HG02759 (cell line): ENCODE data around the gene HAGHL.
"Not testable (repeated sequence)": the region's sequence is repeated elsewhere in the genome, so short reads cannot be mapped to it uniquely, and the experiment has no call there.

Source experiments
- ATAC-seq: cut with Tn5 transposase; IDR thresholded peaks from one replicate; pipeline ENCODE4 v1.9.1; 2021; ENCODE audit warnings: mild to moderate bottlenecking, moderate library complexity; ENCODE audit not compliant: unreplicated experiment

Gene HAGHL

DNA sequence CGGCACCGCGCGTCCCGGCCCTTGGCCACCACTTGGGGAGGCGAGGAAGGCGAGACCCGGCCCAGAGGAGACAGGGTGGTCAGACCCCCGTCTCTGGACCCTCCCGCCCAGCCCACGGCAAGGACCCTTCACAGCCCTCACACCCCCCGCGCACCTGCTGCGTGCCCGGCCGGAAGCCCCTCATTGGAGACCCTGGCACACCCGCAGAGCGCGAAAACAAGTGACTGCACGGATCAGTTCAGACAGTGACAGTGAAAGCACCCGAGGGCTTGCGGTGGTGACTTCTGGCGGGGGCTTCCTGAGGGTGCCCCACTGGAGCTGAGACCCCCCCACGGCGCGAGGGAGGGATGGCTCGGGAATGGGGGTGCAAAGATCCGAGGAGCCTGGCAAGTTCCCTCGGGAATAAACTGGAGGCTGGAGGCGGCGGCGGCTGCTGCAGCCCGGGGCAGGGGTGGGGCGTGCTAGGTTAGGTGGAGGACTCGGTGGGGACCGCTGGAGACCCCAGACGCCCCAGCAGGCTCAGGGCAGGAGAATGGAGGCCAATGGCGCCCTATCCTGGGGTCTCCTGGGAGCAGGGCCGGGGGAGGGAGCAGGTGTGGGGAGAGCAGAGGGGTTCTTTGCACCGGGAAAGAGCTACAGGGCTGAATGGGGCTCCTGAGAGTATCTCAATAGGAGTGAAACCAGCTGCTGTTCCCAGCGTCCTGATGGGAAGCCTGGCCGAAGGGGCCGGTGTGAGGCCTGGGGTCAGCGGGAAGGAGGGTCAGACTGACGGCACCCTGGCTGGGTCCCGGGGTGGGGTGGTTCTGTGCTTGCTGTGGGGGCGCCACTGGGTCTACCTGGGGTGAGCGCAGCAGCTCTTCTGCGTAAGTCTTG lies 20.5 kb upstream of the HAGHL start:
- ATAC-seq = no peak

DNA sequence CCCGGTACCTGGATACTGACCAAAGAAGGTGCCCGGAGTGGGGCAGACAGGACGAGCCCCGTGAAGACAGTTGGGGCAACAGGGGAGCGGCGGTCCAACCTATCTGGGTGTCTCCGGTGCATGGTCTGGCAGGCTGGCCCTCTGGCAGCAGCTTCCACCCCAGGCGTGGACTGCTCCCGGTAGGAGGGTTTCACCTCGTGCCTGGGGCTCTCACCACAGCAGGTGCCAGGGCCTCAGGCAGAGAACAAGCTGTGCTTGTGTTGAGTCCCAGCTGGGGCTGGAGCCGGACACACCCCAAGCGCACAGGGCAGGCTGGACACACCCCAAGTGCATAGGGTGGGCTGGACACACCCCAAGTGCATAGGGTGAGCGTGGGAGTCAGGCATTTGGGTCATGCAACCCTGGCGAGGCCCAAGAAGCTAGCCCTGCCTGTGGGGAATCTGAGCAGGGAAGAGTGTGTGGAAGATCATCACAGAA lies 19.8 kb upstream of the HAGHL start:
- ATAC-seq = no peak

DNA sequence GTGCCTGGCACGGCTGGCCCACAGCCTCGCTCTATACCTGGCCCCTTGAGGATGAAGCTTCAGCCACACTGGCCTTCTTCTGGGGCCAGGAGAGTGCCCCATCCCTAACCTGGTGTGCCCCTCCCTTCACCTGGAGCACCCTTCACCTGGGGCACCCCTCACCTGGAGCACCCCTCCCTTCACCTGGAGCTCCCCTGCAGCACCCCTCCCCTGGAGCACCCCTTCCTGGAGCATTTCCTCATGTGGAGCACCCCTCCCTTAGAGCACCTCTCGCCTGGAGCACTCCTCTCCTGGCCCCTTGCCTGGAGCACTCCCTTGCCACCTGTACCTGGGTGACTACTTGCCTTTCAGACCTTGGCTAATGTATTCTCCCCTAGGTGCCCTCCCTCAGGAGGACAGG lies 18.9 kb upstream of the HAGHL start:
- ATAC-seq = no peak

DNA sequence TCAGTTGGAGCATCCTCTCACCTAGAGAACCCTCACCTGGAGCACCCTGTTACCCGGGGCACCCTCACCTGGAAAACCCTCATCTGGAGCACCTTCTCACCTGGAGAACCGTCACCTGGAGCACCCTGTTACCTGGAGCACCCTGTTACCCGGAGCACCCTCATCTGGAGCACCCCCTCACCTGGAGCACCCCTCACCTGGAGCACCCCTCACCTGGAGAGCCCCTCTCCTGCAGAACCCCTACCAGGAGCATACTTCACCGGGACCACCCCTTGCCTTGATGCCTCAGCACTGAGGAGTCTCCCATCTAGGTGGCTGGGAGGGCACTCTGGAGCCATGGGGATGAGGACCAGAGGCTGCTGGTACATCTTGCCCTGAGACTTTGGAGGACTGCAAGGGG lies 17.9 kb upstream of the HAGHL start:
- ATAC-seq = no peak

DNA sequence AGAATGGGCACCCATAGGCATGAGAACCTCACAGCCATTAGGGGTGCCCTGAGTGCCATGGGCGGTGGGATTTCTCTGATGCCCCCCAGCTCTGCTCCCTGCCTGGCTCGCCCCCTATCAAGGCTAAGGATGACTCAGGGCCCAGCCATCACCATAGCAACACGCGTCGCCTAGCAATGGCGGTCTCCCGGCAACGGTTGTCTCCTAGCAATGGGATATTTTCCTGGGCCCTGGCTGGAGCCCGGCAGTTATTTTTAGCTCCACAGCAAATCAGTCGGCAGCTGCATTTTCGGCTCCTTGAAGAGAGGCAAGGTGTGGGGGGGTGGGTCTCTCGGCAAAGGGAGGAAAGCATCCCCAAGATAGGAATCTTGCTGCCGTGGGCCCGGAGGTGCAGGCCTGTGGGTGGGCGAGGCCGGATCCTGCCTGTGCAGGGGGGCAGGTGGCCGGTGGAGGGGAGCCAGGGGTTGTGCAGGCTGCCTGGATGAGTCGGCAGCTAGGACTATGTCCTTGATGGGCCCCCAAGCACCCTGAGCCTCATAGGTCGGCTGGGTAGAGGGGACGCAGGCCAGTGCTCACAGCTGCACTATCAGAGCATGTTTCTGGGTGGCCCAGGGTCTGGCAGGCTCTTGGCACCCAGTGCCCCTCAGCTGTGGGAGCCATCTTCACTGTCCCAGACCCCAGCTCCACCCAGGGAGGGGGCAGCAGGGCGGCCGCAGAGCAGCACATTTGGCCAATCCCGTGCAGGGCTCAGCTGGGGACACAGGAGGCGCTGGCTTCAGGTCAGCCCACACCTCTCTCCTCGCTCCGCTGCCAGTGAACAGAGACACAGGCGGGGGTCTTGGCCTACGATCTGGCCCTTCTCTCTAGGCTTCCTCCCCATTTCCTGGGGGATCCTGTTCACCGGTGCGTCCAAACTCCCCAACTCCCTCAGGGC lies 17.1 kb upstream of the HAGHL start:
- no peak for ATAC-seq

DNA sequence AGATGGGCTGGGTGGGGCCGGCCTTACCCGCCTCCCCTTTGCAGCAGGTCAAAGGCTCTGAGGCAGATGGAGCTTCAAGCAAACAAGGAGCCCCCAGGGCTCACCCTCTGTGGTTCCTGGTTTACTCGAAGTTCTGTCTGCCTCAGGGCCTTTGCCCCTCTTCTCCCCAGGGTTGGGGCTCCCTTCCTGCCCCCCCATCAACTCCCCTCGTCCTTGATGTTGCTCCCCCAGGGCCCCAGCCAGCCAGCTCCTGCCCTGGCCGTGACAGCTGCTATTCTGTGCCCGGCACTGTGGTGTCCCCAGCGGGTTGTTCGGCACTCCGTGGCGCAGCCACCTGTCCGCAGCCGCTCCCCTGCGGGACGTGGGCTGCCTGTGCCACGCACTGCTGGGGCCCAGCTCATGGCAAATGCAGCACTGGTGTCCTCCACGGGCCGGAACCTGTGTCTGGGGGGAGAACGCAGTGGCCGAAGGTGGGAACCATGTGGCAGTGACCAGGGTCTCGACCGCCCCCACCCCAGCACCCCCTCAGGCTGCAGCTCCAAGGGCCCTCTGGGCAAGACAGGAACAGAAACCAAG lies 16.3 kb upstream of the HAGHL start:
- ATAC-seq = no peak

DNA sequence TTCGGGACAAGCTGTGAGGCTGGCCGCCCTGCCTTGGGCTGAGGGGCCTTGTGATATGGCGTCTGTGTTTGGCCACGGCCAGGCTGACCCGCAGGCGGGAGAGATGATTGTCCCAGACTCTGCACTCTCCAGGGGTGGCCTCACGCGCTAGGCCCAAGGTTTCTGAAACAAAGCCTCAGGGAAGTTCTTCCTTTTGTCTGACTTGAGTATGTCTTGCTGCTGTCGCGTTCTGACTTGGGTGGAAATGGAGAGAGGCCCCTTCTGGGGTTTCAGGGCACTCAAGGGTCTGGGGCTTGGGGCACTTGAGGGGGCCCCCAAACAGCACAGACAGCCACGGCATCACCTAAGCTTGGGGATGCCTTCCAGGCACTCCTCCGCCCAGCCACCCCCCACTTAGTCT lies 15.8 kb upstream of the HAGHL start:
- no peak for ATAC-seq

DNA sequence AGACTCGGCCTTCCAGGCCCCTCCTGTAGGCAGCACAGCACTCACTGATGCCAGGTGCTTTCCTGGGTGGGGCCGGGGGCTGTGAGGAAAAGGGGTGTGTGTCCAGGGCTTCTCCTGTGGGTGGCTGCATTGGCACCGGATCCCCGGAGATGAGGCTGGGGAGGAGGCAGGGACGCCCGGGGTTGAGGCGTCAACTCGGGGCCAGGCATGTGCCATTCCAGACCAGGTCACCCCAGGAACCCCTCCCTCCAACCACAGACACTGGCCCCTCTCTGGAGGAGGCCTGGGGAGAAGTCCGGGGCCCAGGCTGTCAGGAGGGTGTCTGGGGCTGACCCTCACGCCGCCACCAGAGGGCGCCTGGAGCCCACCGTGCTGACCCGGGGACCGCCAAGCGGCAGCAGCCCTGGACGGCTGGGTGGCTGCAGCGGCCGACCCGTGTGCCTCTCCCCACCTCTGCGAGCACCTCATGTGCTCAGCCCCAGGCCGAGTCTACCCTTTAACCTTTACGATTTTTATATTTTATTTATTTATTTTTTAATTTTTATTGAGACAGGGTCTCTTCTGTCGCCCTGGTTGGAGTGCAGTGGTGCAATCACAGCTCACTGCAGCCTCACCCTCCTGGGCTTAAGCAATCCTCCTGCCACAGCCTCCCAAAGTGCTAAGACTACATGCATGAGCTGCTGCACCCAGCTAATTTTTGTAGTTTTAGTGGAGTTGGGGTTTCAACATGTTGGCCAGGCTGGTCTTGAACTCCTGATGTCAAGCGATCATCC lies 15.2 kb upstream of the HAGHL start:
- no peak for ATAC-seq

DNA sequence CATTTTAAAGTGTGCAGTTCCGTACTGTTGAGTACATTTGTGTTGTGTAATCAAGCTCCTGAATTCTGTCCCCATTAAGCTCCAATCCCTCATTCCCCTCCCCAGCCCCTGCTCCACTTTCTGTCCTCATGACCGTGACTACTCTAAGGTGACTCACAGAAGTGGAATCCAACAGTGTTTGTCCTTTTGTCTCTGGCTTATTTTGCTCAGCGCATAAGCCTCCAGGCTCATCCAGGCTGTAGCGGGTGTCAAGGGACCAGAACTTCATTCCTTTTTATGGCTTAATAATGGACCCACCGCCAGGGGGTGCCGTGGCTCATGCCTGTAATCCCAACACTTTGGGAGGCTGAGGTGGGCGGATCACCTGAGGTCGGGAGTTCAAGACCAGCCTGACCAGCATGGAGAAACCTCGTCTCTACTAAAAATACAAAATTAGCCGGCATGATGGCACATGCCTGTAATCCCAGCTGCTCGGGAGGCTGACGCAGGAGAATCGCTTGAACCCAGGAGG lies 14.1 kb upstream of the HAGHL start:
- not testable (repeated sequence) for ATAC-seq

DNA sequence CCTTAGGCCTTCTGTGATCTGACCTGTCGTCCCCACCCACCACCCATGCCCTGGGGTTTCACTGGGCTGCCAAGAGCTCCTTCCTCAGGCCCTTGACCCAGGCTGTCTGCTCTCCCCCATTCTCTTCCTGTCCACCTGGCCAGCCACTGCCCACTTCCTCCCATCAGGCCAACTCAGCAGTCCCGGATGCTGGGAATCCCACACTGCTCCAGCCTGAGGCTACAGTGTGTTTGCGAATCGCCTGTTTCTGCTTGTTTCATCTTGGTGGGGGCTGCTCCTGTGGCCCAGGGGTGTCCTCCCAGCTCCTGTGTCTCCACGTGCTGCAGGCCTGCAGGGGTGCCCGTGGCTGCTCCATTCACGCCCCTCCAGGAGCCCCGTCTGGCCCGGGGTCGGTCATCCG lies 12.8 kb upstream of the HAGHL start:
- ATAC-seq = no peak

DNA sequence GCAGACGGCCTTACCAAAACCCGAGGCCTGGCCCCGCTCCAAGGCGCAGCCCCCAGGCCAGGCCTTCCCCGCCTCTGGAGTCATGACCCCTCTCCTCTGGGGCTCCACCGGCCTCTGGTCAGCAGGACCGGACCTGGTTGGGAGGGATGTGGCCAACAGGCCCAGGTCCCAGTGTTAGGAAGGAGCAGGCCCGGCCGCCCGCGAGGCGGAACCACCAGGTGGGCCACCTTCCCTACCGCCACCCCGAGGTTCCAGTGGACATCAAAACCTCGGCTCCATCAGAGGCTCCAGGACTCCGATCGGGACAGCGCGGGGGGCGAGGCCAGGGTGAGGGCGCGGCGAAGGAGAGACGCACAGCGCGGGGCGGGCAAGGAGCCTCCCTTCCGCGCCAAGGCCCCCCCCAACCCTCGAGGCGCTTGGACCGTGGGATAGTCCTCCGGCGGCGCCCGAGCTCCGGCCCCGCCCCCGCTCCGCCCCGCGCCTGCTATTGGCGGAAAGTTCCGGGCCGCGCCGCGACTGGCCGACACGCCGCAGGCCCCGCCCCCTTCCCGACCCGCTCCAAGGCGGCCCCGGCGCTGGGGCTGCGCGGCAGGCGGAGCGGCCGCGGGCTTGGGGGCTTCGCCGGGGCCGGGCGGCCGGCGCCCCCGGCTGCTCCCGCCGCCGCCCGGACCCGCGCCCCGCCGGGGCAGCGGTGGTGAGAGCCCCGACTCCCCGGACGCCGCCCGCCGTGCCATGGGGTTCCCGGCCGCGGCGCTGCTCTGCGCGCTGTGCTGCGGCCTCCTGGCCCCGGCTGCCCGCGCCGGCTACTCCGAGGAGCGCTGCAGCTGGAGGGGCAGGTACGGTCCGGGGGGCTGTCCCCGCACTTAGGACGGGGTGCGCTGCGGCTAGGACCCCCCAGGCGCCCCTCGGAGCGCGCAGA lies 12.1 kb upstream of the HAGHL start, which contains the start of gene METRN:
TSS of gene METRN (plus strand) at position 561 of the 919 bp plus-strand sequence. CDS start at position 733, 172 bp downstream.
- ATAC-seq = peak; percentile 84

DNA sequence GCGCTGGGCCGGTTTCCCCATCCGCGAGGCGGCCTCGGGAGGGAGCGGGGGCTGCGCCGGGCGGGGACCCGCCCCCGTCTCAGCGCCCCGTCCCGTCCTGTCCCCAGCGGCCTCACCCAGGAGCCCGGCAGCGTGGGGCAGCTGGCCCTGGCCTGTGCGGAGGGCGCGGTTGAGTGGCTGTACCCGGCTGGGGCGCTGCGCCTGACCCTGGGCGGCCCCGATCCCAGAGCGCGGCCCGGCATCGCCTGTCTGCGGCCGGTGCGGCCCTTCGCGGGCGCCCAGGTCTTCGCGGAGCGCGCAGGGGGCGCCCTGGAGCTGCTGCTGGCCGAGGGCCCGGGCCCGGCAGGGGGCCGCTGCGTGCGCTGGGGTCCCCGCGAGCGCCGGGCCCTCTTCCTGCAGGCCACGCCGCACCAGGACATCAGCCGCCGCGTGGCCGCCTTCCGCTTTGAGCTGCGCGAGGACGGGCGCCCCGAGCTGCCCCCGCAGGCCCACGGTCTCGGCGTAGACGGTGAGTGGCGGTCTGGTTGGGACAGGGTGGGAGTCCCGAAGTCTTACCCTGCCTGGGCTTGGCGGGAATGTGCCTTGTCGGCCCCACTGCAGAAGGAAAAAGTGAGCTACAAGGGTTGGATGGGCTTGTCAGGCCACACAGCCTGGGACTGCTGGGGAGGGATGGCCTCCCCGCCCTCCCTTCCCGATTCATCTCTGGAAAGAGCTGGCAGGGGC lies 11.3 kb upstream of the HAGHL start:
- ATAC-seq = peak; percentile 12

DNA sequence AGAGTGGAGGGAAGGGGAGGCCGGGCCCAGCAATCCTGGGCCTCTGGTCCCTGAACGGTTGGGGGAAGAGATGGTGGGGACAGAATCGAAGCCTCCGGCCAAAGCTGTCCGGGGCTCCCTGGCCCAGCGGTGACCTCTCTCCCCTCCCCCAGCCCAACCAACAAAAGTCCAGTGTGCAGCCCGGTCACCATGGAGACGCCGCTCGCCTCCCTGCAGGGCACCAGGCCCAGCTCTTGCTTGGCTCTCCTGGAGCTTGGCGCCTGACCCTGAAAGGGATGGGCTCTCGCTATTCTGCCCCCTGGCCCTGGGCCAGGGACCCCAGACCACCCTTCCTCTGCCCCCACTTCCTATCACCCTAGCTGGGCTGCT lies 10.7 kb upstream of the HAGHL start:
- no peak for ATAC-seq

DNA sequence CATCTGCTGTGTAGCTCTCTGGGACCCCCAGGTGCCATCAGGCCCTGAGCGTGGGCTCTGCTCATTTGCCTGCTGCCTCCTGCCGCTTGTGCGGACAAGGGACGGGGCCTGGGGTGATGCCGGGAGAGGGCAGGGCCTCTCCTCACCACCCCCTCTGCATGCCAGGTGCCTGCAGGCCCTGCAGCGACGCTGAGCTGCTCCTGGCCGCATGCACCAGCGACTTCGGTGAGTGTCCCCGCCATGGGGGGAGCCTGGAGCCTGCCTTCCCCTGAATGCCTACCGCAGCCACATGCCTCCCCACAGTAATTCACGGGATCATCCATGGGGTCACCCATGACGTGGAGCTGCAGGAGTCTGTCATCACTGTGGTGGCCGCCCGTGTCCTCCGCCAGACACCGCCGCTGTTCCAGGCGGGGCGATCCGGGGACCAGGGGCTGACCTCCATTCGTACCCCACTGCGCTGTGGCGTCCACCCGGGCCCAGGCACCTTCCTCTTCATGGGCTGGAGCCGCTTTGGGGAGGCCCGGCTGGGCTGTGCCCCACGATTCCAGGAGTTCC lies 10.1 kb upstream of the HAGHL start:
- no peak for ATAC-seq

DNA sequence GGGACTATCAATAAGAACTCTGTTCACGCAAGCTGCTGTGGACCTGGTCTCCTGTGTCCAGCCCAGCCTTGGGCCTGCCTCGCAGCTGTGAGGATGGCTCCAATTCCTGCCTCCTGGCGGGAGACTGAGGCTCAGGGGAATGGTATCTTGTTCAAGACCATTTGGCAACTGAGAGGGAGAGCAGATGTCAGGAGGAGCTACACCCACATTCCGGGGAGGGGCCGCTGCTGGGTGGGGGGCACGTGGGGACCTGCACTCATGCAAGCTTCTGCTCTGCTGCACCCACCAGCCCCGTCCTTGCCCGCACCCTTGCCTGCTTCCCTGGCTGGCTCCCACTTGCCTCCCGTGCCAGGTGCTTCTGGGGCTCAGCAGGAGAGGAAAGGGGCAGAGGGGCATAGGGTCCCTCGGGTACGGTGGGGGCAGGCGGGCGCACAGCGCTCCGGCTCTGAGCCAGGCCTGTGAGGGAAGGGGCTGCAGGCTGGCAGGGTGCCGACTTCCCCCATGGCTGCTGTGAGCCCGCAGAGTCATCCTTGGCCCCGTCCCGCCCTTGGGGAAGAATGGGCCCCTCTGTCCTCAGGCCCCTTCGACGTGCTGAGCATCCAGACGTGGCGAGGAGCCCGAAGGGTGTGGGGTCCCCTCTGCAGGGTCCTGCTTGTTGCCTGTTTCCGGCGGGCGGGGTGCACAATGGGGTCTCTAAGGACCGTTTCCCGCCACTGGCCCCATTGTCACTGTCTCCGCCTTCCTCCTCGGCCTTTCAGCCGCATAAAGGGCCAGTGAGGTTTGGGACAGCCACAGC lies 9.3 kb upstream of the HAGHL start:
- ATAC-seq = no peak

DNA sequence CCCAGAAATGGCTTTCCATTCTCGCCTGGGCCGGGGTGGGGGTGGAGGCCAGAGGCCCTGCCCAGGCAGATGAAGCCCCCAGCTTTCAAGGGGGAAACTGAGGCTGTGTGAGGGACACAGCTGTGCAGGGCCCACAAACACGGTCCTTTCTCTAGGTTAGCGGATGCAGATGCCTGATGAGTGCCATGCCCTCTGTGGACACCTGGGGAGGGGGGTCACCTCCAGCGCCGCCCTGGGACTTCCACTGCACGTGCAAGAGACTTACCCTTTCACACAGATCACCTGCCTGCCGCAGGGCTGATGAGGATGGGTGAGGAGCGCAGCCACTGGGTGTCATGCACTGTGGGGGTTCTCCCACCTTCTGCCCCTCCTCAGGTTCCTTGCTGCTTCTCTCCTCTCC lies 8.5 kb upstream of the HAGHL start:
- no peak for ATAC-seq

DNA sequence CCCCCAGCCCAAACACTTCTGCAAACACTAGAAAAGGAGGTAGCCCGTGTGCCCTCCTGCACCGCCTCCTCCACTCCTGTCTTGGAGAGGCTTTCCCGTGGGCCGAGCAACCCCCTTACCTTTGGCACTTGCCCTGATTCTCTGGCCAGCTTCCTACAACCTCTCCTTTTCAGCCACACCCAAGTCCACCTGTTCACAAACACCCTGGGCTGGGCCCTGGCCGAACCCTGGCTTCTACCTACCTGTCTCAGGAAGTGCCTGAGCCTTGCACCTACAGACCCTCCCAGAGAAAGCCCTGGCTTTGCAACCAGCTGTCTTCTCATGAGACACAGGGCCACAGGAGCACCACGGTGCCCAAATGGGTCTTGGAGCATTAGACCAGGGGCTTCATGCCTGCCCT lies 8.0 kb upstream of the HAGHL start:
- ATAC-seq = no peak
